AG09309 (cell line): ENCODE data around the gene UGT1A4.
"Not testable (repeated sequence)": the region's sequence is repeated elsewhere in the genome, so short reads cannot be mapped to it uniquely, and the experiment has no call there.

ENCODE experiments used
- DNase-seq: peaks from one replicate; pipeline ENCODE4 v3.0.0-alpha.2; 2010; ENCODE audit warnings: low read depth
- H3K4me3 ChIP-seq: 2 replicates; pipeline ENCODE4 v1.5.1; 2011; ENCODE audit warnings: mild to moderate bottlenecking, low read depth, low read length, moderate library complexity; ENCODE audit not compliant: control insufficient read depth
- TF ChIP-seq, protein P1 (sequence below): IDR thresholded peaks from 2 replicates; pipeline ENCODE4 v1.5.1; 2011; ENCODE audit warnings: mild to moderate bottlenecking, low read depth, low read length, inconsistent platforms; ENCODE audit not compliant: insufficient read depth, control insufficient read depth; ENCODE audit errors: missing control alignments

UGT1A4 gene

DNA sequence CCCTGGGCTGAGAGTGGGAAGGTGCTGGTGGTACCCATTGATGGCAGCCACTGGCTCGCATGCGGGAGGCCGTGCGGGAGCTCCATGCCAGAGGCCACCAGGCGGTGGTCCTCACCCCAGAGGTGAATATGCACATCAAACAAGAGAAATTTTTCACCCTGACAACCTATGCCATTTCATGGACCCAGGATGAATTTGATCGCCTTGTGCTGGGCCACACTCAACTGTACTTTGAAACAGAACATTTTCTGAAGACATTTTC is 28.7 kb downstream of the UGT1A4 start:
- H3K4me3 ChIP-seq = no peak overlapping the region
- DNase-seq = no peak
- TF ChIP-seq, protein P1, sequence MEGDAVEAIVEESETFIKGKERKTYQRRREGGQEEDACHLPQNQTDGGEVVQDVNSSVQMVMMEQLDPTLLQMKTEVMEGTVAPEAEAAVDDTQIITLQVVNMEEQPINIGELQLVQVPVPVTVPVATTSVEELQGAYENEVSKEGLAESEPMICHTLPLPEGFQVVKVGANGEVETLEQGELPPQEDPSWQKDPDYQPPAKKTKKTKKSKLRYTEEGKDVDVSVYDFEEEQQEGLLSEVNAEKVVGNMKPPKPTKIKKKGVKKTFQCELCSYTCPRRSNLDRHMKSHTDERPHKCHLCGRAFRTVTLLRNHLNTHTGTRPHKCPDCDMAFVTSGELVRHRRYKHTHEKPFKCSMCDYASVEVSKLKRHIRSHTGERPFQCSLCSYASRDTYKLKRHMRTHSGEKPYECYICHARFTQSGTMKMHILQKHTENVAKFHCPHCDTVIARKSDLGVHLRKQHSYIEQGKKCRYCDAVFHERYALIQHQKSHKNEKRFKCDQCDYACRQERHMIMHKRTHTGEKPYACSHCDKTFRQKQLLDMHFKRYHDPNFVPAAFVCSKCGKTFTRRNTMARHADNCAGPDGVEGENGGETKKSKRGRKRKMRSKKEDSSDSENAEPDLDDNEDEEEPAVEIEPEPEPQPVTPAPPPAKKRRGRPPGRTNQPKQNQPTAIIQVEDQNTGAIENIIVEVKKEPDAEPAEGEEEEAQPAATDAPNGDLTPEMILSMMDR = no peak

DNA sequence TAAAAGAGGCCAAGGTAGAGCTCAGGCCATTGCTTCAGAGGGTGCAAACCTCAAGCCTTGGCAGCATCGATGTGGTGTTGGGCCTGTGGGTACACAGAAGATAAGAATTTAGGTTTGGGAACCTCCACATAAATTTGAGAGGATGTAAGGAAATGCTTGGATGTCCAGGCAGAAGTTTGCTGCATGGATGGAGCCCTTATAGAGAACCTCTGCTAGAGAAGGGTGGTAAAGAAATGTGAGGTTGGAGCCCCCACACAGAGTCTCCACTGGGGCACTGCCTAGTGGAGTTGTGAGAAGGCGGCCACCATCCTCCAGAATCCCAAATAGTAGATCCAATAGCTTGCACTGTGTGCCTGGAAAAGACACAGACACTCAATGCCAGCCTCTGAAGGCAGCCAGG is 32.2 kb downstream of the UGT1A4 start:
- not testable (repeated sequence) for DNase-seq, H3K4me3 ChIP-seq

DNA sequence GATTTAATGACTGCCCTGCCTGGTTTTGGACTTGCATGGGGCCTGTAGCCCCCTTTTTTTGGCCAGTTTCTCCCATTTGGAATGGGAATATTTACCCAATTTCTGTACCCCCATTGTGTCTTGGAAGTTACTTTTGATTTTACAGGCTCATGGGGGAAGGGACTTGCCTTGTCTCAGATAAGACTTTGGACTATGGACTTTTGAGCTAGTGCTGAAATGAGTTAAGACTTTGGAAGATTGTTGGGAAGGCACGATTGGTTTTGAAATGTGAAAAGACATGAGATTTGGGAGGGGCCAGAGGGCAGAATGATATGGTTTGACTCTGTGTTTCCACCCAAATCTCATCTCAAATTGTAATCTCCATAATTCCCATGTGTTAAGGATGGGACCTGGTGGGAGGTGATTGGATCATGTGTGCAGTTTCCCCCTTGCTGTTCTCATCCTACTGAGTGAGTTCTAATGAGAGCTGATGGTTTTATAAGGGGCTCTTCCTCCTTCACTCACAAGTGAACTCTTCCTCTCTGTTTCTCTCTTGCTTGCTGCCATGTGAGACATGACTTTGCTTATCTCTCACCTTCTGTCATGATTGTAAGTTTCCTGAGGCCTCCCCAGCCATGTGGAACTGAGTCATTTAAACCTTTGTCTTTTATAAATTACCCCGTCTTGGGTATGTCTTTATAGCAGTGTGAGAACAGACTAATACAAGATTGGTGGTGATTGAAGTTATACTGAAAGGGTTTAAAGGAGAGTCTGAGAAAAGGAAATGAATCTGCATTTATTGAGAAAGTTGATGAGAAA is 32.9 kb downstream of the UGT1A4 start:
- H3K4me3 ChIP-seq, DNase-seq: not testable (repeated sequence)

DNA sequence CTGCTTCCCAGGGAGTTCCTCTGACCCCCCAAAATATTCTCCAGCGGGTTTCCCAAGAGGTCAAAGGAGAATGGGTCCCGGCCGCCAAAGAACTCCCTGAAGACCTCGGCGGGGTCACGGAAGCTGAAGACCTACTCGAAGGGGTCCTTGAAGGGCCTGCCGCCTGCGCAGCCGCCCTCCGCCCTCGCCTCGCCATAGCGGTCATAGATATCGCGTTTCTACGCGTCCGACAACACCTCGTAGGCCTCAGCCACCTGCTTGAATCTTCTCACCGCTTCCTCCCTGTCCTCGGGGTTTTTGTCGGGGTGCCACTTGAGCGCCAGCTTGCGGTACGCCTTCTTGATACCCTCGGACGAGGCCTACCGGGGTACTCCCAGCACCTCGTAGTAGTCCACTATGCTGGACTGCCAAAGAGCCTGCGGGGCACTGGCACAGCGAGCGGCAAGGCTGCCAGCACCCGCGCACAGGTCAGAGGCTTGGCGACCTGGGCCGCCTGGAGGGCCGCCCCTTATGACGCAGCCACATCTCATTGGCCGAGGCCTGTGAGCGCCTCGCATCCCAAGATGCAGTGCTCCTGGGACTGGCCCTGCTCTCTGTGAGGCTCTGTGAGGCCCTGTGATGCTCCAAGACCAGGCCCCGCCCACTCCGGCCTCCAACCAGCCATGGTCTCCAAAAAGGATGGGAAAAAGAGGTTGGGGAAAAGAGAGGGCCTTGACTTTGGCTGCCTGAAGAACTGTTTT is 36.5 kb downstream of the UGT1A4 start:
- TF ChIP-seq, protein P1 = no peak
- no peak for DNase-seq
- no peak overlapping the region for H3K4me3 ChIP-seq

DNA sequence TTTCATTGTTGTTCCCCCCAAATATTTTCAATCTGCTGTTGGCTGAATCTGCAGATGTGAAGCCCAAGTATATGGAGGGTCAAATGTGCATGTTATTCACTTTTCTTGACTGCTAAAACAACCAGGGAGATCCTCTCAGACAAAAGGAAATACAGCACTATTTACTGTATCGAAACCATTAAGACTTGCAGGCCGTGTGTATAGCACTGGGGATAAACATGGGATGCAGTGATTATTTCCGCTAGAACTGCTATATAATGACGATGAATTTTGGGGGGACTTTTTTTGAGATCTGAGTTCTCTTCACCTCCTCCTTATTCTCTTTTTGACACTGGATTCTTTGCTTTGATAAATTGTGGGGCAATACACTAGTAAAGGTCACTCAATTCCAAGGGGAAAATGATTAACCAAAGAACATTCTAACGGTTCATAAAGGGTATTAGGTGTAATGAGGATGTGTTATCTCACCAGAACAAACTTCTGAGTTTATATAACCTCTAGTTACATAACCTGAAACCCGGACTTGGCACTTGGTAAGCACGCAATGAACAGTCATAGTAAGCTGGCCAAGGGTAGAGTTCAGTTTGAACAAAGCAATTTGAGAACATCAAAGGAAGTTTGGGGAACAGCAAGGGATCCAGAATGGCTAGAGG is 38.0 kb downstream of the UGT1A4 start:
- TF ChIP-seq, protein P1 = no peak
- H3K4me3 ChIP-seq = no peak overlapping the region
- DNase-seq = no peak

DNA sequence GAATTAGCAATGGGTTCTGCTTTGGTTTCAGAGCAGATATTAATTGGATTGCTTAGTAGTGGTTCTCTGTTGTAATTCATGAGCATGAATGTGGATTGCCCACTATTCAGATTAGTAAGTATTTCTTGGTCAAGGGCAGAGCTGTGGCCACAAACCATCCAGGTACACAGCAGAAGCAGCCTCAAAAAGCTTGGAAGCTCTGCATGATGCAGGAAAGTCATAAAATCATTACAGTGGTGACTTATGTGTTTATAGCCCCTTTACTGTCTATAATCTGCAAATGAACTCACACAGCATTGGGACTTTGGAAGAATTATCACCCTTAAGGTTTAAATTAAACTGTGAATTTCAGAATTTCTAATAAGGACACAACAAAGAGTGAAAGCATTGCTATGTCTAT is 39.6 kb downstream of the UGT1A4 start:
- H3K4me3 ChIP-seq = no peak overlapping the region
- TF ChIP-seq, protein P1 = no peak
- DNase-seq = no peak

DNA sequence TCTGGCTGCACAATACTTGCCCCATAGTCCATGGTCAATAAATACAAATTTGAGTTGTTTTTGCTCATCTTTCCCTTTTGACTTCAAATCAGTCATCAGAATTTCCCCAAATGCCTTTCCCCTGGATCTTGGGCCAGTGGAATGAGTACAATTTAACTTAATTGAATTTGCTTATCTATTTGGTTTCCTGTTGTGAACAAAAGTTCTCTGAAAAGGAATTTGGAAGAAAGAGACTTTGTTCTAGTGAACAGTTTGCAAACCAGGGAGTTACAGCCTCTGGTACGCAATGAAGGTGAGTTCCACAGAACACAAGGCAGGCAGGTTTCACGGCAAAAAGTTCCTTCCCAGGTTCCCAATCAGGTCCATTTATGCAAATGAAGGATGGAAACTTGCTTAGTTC is 40.3 kb downstream of the UGT1A4 start:
- no peak for DNase-seq
- TF ChIP-seq, protein P1 = no peak
- H3K4me3 ChIP-seq = no peak overlapping the region
